ENCODE data around the gene RPL27. TPM values are rescaled to one million over a fixed set of nuclear protein-coding genes. Genes with fewer than 3 reads are reported as not detected.

Gene RPL27
- total RNA-seq: 100 to 1,000 TPM; 284 to 613 (median 489) TPM
- polyA plus RNA-seq: 1,000 to 10,000 TPM; 1,179 to 1,185 TPM

DNA sequence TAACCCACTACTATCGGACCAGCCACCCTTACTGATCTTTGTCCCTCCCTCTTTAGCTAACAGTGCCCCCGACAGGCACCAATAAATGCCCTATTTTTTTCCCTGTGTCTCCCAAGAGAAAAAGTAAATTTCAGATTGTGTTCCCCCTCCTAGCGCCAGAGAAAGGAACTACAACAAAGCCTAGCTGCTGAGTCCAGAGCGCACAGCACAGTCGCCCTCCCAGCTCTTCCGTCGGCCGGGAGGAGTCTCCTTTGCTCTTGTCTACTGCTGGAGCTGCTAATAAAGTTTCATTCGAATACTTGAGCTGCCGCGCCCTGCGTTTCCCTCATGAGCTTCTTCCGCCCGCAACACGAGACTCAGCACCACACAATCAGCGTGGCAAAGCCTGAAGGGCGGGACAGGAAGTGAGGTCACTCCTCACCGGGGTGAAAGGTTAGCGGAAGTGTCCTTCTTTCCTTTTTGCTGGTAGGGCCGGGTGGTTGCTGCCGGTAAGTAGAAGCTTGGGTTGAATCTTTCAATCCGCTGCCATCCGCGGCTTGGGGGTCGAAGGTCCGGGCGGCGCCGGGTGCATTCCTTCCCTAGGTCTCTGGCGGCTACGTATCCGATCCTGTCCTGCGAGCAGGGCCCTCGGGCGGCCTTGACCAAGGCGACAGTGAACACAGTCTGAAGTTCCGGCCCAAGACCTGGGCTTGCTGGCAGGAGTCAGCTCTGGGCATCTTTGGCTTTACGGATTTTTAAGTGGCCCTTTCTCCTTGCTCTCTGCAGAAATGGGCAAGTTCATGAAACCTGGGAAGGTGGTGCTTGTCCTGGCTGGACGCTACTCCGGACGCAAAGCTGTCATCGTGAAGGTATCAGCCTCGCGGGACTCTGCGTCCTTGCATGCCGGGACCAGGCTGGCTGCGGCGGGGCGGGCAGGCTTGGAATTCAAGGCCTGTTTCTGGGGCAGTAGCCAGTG is at the start of gene RPL27:
TSS of gene RPL27 (plus strand) at position 436 of the 955 bp plus-strand sequence. CDS start at position 768, 332 bp downstream.
- 0 to 1% methylated on average over 49 of the region's 49 CpGs for WGBS, 2 donors
- no peaks in the 10 kb centered on the region for H3K9me3 ChIP-seq
- ATAC-seq (peak; percentile 94 to 97 (median 96)), DNase-seq (peak; percentile 90 to 99 (median 98)), FAIRE-seq (peak; percentile 97)
- peaks cover 11 to 18% (median 14%) of the 10 kb centered on the region in 3 donors for H3K4me1 ChIP-seq
- intact Hi-C loops (cut with DNase I): no loop called here
- peak within 1 kb of the TSS; percentile 66 to 84 (median 78) for H3K4me3 ChIP-seq
- TF ChIP-seq, protein P1, sequence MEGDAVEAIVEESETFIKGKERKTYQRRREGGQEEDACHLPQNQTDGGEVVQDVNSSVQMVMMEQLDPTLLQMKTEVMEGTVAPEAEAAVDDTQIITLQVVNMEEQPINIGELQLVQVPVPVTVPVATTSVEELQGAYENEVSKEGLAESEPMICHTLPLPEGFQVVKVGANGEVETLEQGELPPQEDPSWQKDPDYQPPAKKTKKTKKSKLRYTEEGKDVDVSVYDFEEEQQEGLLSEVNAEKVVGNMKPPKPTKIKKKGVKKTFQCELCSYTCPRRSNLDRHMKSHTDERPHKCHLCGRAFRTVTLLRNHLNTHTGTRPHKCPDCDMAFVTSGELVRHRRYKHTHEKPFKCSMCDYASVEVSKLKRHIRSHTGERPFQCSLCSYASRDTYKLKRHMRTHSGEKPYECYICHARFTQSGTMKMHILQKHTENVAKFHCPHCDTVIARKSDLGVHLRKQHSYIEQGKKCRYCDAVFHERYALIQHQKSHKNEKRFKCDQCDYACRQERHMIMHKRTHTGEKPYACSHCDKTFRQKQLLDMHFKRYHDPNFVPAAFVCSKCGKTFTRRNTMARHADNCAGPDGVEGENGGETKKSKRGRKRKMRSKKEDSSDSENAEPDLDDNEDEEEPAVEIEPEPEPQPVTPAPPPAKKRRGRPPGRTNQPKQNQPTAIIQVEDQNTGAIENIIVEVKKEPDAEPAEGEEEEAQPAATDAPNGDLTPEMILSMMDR (IDR thresholded peaks at IDR 0.05): peak; percentile 83 to 91 (median 88)
- no peaks in the 10 kb centered on the region for H3K27me3 ChIP-seq
- peak within 1 kb of the TSS; percentile 86 to 91 (median 88) for H3K27ac ChIP-seq
- peaks cover 0 to 32% (median 17%) of the 10 kb centered on the region in 3 donors for H3K36me3 ChIP-seq

DNA sequence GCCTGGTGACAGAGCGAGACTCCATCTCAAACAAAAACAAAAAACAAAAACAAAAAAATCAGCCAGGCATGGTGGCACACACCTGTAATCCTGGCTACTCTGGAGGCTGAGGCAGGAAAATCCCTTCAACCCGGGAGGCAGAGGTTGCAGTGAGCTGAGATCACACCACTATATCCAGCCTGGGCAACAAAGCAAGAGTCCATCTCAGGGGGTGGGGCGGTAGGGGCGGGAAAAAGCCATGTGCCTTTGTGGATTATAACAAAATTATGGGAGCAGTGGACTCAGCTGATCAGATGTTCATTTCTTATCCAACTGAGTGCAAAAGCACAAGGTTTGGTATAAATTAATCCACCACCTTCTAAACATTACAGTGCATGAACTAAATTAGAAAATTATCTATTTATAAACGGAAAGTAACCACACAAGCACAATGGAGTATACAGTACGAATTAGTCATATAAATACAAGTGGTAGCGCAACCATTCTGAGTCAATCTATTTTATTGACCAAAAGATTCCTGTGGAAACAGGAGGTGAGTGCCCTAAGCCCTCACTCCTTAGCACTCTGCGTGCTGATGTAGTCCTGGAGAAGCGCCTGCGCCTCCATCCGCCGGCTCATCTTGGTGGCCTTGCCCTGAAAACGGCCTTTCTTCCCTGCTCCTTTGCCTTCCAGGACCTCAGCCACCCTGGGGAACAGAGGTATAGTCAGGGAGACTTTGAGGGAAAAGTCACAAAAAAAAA is 48.0 kb upstream of the RPL27 start:
- peaks cover 4 to 27% (median 13%) of the 10 kb centered on the region in 3 donors for H3K36me3 ChIP-seq
- intact Hi-C loops (cut with DNase I): no loop called here
- DNase-seq (no peak), FAIRE-seq (no peak), ATAC-seq (no peak)
- no peaks in the 10 kb centered on the region for H3K9me3 ChIP-seq
- no peaks in the 10 kb centered on the region for H3K4me1 ChIP-seq
- no peak overlapping the region for H3K4me3 ChIP-seq
- no peaks in the 10 kb centered on the region for H3K27me3 ChIP-seq
- WGBS, 2 donors: 90 to 91% methylated on average over 13 of the region's 13 CpGs
- no peak overlapping the region for H3K27ac ChIP-seq
- TF ChIP-seq, protein P1 (IDR thresholded peaks at IDR 0.05): no peak

DNA sequence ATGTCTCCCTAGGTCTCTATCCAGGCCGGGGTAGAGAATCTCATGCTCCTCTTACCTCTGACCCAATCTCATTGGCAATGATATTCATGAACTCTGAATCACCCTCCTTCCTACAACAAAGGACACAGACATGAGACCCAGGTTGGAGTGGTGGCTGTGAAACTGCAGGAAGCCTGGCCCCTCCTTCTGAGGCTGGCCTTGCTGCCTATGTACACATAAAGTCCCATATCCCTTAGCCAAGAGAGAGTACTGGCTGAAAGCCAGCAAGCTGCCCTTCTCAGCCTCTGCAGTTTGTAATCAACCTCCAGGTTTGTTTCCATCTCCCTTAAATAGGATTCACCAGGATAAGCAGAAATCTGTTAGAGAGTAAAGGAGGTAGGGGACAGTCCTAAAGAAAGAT is 44.5 kb upstream of the RPL27 start:
- no peak overlapping the region for H3K4me3 ChIP-seq
- H3K4me1 ChIP-seq: no peaks in the 10 kb centered on the region
- peaks cover 7 to 49% (median 18%) of the 10 kb centered on the region in 3 donors for H3K36me3 ChIP-seq
- TF ChIP-seq, protein P1 (IDR thresholded peaks at IDR 0.05): no peak
- DNase-seq (peak in 5 of 6 donors; percentile 55 to 68 (median 59)), ATAC-seq (peak; percentile 78 to 97 (median 86)), FAIRE-seq (no peak)
- WGBS, 2 donors: 83 to 85% methylated on average over 1 of the region's 1 CpG
- intact Hi-C loops (cut with DNase I): no loop called here
- H3K27ac ChIP-seq: no peak overlapping the region
- no peaks in the 10 kb centered on the region for H3K9me3 ChIP-seq
- no peaks in the 10 kb centered on the region for H3K27me3 ChIP-seq

DNA sequence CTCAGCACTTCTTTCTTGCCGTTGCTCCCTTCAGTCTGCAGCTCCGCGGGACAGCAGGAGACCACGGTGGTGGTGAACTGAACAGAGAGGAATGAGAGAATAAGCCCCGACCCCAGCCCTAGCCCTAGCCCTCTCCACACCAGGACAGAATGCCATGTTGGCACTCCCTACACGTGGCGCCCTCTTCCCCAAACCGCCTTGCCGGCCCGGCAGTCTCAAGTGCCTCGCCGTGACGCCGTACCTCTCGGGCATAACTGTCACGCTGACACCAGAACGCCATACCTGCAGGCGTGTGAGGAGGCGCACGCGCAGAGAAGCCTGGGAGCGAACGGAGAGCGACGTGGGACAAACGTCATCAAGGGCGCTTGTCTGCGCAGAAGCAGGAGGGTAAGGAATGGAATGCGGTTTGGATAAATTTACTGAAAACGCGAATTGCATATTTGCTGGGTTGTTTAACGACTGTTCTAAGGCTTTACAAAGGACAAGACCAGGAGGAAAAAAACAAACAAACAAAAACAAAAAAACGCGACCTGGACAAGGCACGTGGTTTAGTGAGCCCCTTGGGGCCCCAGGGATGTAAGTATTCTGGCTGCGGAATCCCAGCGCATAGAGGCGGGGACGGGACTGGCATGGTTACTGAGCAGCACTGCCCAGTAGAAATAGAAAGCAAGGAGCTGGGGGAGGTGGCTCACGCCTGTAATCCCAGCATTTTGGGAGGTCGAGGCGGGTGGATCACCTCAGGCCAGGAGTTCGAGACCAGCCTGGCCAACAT is 33.9 kb upstream of the RPL27 start, which contains the start of gene AARSD1:
TSS of gene AARSD1 (minus strand) at position 294 of the 772 bp plus-strand sequence. CDS start at position 280, 14 bp downstream.
- Histone ChIP-seq H3K4me1 (peaks cover 0 to 6% (median 5%) of the 10 kb centered on the region in 3 donors), H3K36me3 (peaks cover 0 to 24% (median 18%) of the 10 kb centered on the region in 3 donors), H3K27me3 (no peaks in the 10 kb centered on the region), H3K9me3 (no peaks in the 10 kb centered on the region), H3K4me3 (peak within 1 kb of the TSS; percentile 29 to 86 (median 50)), H3K27ac (peak within 1 kb of the TSS; percentile 46 to 73 (median 60))
- no peak for FAIRE-seq
- peak; percentile 99 for ATAC-seq
- WGBS, 2 donors: 0 to 1% methylated on average over 43 of the region's 43 CpGs
- DNase-seq: peak; percentile 85 to 96 (median 90)
- intact Hi-C loops (cut with DNase I): no loop called here
- TF ChIP-seq, protein P1 (IDR thresholded peaks at IDR 0.05): no peak

All from pancreas (tissue), 10 donors.